GM19463 (cell line): Measurements from ENCODE around the gene SEC22A.
"Not testable (repeated sequence)": the region's sequence is repeated elsewhere in the genome, so short reads cannot be mapped to it uniquely, and the experiment has no call there.

ENCODE experiments used
- ATAC-seq: cut with Tn5 transposase; IDR thresholded peaks from one replicate; pipeline ENCODE4 v1.9.1; 2021; ENCODE audit warnings: mild to moderate bottlenecking, moderate library complexity; ENCODE audit not compliant: unreplicated experiment

Gene SEC22A

DNA sequence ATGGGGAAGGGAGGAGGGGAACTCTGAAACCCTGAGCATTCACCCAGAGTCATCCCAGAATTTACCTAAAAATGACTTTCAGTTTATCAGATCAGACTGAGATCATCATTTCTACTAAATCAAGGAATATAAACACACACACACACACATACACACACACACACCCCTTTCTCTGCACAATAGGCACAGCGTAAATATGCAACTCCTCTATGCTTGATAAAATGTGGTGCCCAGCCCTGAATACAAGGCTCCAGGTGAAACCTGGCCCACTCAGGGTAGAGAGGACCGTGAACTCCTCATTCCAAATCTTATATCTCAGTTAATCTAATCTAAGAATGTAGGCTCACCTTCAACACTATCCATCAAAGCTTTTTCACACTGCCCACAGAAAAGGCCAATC is 31.8 kb upstream of the SEC22A start:
- no peak for ATAC-seq

DNA sequence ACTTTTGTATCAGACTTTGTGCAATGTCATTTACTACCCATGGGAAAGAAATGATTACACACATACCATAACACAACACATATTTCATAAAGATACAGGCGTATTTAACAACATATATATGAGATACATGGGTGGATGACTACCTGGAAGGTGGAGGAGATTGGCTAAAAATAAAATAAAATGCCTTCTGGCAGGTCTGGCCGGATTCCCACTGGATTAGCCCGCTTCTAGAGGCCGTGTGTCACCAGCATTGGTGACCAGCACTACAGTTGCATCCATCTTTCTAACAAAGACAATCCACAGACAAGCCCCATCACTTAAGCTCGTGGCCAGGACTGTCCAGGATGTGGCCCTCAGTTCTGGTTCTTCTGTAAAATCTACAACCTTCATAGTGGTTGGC is 21.0 kb upstream of the SEC22A start:
- ATAC-seq = no peak

DNA sequence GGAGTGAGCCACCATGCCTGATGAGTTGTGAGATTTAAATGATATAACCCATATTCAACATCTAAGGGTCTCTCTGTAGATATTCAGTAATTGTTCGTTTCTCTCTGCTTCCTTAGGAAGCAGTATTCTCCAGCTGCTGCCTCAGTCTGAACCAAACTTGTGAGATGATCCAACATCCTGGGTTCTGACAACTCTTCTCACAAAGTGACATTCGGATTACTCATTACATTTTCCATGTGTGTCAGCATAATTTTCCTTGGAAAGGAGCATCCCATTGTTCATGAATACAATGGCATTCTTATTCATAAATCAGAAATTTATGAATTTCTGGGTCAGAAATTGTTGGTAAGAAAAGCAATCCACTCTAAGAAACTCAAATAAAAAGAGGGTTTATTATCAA is 15.0 kb upstream of the SEC22A start:
- ATAC-seq = no peak

DNA sequence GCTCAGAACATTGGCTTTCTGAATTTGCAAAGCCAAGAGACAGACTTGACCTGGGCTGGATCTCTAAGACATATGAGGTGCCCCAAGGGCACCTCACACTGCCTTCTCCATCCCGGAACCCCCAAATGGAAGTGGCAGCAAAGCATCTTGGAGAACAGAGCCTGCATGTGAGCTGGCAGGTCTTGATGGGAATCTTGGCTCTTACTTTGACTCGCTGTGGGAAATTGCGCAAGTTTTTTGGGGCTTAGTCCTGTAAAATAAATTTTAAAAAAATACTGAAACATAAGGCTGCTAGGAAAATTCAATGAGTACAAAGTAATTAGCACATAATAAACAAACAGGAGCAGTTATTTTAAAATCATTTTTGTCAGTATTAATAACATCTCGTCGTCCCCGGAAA is 13.7 kb upstream of the SEC22A start:
- no peak for ATAC-seq

DNA sequence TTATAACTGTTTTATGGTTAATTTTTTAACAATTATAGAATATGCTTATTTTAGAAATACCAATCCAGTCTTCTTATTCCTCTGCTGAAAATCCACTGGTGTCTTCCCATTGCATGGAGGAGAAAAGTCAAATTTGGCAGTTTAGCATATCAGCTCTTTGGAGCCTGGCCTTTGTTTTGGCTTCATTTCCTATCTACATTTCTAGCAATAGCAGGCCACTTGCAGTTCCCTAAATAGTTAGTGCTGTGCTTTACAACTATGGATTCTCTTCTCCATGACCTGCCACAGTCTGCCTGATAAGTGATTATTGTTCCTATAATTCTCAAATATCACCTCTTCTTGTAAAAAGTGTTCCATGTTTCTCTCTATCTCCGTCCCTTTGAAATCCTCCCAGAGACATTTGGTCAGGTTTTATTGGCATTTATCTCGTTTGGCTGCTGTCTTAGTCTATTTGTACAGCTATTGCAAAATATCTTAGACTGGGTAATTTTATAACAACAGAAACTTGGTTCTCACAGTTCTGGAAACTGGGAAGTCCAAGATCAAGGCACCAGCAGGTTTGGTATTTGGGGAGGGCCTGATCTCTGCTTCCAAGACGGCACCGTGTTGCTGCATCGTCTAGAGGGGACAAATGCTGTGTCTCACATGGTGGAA is 8.2 kb upstream of the SEC22A start:
- ATAC-seq = no peak

DNA sequence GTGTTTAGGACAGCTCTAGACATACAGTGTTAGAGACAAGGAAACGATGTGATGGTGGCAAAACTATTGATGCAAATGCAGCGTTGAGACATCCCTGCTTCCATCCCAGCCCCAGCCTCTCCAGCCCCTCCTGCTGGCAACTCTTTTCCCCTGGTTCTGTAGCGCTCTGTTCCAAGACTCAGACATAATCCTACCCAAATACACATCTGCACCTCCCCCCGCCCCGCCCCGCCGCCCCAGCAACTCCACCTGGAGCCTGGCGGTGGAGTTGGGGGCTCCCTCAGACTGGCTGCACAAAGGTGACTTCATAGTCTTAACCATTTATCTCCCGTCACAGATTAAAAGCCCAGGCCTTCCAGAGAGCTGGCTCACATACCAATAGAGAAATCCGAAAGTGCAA is 7.2 kb upstream of the SEC22A start:
- ATAC-seq = no peak

DNA sequence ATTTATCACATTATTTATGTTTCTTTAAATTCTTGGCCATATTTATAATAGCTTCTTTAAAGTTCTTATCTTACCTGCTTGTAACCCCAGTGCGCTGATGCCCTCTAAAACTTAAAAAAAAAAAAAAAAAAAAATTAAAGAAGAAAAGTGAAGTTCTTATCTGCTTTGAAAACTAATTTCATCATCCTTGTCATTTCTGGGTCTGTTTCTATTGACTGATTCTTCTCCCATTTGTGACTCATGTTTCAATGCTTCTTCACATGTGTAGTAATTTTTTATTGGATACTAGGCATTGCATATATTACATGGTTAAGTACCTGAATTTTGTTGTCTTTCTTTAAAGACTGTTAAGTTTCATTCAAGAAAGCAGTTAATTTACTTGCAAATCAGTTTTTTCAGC is 3.4 kb upstream of the SEC22A start:
- no peak for ATAC-seq

DNA sequence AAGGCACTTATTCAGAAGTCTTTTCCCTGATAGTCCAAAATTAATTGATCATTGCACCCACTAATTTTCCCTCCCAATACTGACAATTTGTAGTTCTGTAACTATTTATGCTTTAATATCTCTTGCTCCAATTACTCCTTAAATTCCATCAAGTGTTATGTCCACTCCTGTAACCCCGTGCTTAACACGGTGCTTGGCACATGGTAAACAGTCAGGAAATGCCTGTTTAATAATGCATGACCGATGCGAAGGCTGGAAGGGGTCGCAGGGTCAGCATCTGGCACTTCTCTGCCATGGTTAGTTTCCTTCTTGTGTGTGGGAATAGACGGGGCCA is 553 bp upstream of the SEC22A start:
- ATAC-seq = no peak

DNA sequence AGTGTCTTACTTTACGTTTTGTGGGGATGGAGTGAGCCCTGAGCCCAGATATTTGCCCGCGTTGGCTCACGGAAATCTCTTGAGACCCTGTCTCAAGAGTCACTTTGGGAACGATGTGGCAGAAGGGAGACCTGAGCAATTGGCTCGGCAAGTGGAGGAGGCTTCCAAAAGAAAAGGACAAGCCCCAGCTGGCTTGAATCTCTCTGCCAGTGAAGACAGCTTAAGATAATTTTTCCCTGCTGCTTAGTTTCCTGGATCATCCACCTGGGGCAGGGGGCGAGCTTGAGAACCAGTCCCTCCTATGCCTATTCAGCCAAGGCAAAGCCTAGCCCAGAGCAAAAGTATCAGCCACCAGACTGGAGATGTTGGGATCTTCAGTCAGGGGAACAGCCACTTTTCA is 708 bp downstream of the SEC22A start:
- no peak for ATAC-seq

DNA sequence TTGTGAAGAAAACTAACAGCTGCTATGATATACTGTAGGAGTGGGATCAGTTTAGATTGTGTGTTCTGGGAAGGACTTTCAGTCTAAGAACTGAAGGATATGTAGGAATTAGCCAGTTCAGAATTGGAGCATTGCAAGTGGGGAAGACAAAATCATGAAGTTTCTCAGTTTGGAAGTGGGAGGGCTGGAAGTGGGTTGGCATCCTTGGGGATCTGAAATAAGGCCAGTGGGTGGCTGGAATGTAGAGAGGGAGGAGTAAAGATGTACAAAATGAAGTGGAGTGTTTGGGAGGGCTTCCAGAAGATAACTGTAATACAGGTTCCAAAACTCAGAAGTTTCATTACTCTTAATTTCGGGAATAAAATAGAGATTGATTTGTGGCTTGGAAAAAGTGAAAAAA is 17.2 kb downstream of the SEC22A start:
- no peak for ATAC-seq

DNA sequence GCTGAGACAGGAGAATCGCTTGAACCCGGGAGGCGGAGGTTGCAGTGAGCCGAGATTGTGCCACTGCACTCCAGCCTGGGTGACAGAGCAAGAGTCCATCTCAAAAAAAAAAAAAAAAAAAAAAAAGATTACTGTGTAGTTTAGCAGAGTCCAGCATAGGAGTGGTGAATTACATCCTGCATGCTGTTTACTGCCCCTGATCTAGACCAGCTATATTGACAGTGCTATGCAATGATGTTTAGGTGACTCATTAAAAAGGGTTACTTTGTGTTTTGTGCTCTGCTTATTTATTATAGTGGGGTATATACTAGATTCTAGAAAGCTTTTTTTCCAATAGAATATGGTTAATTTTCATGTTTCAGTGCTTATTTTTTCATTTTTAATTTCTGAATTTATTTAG is 19.6 kb downstream of the SEC22A start:
- ATAC-seq = not testable (repeated sequence)

DNA sequence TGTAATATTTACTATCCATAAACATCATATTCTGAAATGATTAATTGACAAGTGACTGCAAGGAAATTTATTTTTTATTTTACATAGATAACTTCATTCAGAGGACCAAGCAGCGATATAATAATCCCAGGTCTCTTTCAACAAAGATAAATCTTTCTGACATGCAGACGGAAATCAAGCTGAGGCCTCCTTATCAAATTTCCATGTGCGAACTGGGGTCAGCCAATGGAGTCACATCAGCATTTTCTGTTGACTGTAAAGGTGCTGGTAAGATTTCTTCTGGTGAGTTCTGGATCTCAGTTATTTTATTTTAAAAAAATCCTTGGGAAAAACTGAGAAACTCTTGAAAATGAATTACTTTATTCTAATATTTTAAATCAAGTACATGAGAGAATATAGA is 23.3 kb downstream of the SEC22A start:
- ATAC-seq = no peak

DNA sequence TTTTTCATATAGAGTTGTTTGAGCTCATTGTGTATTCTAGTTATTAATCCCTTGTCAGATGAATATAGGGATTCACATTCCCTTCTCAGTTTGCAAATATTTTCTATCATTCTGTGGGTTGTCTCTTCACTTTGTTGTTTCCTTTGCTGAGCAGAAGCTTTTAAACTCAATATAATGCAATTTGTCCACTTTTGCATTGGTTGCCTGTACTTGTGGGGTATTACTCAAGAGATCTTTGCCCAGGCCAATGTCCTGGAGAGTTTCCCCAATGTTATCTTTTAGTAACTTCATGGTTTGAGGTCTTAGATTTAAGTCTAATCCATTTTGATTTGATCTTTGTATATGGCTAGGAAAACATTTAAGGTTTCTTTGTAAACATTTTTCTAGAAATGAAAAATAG is 24.8 kb downstream of the SEC22A start:
- ATAC-seq = no peak

DNA sequence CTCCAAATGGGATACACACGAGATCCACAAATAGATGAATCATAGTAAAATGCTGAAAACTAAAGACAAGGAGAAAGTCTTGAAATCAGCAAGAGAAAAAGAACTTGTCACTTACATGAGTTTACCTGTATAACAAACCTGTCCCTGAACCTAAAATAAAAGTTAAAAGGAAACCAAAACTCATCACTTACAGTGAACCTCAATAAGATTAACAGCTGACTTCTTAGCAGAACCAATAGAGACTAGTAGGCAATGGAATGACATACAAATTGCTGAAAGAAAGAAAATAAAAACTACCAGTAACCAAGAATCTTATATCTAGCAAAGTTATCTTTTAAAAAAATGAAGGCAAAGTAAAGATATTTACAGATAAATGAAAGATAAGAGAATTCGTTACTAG is 27.4 kb downstream of the SEC22A start:
- ATAC-seq = no peak

DNA sequence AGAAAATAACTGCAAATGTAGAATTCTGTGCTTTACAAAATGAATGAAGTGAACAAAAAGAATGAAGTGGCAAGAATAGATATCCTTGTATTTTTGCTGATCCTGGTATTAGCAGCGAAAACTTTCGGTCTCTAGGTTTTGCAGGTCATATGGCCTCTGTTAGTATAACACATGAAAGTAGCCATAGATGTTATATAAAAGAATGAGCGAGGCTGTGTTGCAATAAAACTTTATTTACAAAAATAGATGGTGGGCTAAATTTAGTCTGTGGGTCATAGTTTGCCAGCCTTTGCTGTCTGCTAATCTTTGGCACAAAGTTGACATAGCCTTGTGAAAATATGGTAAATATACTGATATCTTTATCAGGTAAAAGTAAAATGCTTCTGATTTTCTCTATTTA is 35.2 kb downstream of the SEC22A start:
- ATAC-seq = no peak

DNA sequence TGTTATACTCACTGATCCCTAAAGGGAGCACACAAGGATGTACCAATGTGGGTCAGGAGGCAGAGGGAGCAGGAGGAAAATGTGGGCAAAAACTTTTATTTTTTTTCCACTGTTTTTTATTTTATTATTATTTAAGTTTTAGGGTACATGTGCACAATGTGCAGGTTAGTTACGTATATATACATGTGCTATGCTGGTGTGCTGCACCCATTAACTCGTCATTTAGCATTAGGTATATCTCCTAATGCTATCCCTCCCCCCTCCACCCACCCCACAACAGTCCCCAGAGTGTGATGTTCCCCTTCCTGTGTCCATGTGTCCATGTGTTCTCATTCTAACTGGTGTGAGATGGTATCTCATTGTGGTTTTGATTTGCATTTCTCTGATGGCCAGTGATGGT is 37.4 kb downstream of the SEC22A start:
- not testable (repeated sequence) for ATAC-seq

DNA sequence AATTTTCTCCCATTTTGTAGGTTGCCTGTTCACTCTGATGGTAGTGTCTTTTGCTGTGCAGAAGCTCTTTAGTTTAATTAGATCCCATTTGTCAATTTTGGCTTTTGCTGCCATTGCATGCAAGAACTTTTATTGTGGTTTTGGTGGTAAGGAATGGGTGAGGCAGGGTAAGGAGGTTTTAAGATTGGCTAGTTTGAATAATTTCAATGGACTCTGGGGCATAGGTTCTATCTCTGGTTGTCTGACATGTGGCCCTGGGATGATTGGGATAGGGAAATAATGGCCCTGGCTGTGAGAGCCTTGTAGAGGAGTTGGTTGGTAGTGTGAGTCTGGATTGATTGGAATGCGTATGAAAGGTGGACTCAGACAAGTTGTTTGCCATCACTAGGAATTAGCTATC is 38.0 kb downstream of the SEC22A start:
- no peak for ATAC-seq

DNA sequence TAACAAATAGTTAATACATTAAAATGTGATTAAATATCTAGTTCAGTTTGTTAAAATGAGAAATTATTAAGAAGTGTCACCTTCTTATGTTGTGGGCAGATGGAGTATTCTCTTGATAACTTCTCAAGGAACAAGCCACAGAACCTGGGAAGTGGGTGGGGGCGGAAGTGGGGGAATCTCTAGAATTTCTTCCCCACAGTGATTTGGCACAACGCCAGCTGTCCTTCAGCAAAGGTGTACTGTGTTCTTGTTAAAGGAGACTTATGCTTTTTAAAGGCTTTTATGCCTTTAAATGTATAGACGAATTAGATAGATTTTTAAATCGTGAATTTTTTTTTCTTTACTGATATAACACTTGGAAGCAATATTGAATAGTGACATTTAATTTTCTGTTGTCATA is 42.4 kb downstream of the SEC22A start:
- ATAC-seq = no peak

DNA sequence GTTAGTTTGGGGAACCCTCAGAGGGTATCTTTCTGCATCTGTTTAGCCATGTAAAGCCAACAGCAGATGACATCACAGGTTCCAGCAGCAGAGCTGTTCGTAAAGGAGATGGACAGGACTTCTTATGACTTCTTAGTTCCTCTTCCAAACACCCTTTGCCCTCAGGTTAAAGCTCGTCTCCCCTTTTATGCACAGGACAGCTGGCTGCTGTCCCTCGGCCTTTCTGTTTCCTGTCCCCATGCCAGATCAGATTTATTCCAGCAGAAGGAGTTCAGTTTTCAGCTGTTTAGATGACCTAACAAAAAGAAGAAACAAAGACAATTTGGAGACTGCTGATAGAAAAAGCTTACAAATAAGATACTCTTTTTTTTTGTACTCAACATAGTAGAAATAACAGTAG is 45.1 kb downstream of the SEC22A start:
- ATAC-seq = no peak

DNA sequence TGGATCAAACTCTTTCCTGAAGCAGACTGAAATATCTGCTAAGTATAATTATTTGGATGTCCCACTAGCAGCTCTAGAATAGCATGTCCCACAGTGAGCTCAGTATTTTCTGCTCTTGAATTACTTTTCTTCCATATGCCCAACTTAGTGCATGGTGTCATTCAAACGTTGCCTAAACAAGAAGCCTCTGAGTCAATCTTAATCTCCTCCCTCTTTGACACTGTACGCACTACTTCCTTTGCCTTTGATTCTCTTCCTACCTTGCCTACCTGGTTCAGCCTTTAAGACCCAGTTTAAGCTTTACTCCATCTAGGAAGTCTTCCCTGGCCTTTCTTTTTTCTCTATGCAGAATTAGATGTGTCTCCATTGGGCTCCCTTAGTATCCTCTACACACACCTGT is 54.5 kb downstream of the SEC22A start:
- no peak for ATAC-seq

DNA sequence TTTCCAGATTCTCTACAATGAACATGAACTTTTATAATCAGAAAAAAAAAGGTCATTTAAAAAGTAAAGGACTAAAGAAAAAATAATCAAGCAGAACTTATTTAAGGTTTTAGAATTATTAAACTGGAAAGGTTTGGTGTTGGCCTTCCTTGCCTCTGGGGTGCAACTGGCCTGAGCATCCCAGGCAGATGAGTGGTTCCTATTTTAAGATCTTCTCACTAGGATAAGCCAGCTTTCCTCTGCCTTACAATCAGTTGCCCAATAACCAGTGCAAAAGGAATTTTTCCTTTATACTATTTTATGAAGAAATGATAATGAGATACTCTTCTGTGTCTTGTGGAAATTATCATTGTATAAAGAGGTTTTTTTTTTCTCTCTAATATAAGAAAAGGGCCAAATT is 56.6 kb downstream of the SEC22A start:
- ATAC-seq = no peak

DNA sequence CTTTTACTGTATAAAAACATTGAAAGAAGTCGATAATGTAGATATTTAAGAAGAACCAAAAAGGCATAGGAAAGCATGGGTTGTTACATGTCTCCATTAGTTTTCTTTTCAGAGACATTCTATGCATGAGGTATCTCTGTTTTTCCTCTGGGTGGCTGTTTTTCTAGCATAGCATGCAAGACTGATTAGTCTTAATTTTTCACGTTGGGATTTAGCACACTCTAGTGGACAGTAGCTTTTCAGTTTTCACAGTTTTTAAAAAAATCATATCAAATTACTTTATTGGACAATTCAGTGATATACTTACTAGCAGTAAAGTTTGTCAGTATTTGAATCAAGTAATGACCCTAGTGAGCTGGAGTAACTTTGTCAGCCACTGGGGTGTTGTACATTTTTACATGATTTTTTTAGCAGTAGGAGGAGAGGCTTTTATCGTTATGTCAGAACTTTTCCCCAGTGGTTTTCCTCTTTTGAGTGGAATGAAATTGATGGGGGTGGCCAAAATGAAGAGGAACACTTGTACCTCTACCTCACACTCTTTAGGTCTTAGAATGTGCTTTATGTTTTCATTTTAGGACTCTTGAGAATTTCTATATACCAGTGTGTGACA is 57.2 kb downstream of the SEC22A start:
- ATAC-seq = no peak

DNA sequence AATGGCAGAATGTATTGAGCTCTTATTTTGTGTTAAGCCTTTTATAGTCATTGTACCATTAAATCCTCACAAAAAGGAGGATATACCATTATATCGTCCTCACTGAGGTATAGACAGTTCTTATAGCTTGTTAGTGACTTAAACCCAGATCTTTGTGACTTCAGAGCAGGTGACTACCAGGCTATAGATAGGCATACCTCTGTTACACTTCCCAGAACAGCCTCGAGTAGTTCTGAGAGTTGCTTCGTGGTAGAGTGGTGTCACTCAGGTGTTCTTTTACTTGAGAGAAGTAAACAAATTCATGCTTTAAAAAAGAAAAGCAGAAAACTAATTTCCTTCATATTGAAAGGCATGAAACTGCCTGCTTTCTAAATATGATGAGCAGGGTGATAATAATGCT is 59.9 kb downstream of the SEC22A start:
- no peak for ATAC-seq
